ENCODE measurements around the gene MGAT4A. TPM values are rescaled to one million over a fixed set of nuclear protein-coding genes. Genes with fewer than 3 reads are reported as not detected.

The MGAT4A gene
- total and polyA plus RNA-seq, 2 donors (not counting 1 experiment from before 2014, with no cell fraction given): 16.5 to 32.7 TPM

DNA sequence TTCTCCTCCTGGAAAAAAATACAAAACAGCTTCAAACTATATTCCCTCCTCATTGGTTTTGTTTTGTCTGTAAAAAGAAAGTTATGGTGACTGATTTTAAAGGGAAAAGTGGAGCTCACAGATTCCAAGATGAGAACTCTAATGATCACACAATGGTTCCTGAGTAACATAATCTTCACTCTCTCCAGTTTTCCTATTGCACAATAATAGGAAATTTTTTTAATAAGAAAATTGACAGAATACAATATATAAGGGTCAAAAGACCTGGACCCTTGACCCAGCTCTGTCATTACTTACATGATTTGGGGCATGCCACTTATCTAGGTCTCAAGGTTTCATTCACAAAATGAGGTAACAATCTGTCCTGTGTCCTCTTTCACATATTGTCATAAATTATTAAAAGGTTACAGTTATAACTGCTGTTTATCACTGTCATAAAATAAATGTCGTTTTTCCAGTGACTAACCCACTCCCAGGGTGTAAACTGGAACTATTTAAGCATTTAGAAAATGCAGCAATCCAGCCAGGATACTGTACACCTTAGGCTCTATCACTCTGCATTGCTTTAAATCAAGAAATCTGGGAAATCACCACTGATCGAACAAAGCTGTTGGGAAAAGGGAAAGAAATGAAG, 4.1 kb downstream of the MGAT4A start:
- ChIA-PET POLR2A (interaction anchor here (0.5 kb wide), 1 partner anchor 269 kb away, joined by 4 read pairs; no protein-coding TSS in a partner anchor), CTCF (interaction anchor here (1.0 to 1.9 kb wide), 2 partner anchors 22 to 77 kb away, joined by 3 to 5 read pairs; no protein-coding TSS in a partner anchor)
- Histone ChIP-seq H3K4me2 (replicated peaks; ENCODE audit: low read depth, low read length, poor library complexity, severe bottlenecking) (no peak overlapping the region), H3K4me3 (ENCODE audit: control extremely low read depth in 1 of 5, extremely low read depth in 1 of 5, insufficient read depth in 1 of 5, low read depth in 2 of 5, low read length in 4 of 5) (no peak overlapping the region), H2AFZ (ENCODE audit: insufficient read depth, low read depth, low read length, poor library complexity, severe bottlenecking) (no peak overlapping the region), H3K79me2 (ENCODE audit: control insufficient read depth, insufficient read depth, low read length) (peaks cover 21% of the 10 kb centered on the region), H4K20me1 (ENCODE audit: control insufficient read depth, insufficient read depth, low read length, poor library complexity, severe bottlenecking) (no peaks in the 10 kb centered on the region), H3K9me3 (ENCODE audit: control extremely low read depth in 1 of 3, control insufficient read depth in 2 of 3, insufficient read depth in 1 of 3, low read length in 2 of 3) (no peaks in the 10 kb centered on the region), H3K9ac (ENCODE audit: low read length) (no peak overlapping the region), H3K27me3 (replicated peaks in 1 of 4; ENCODE audit: control extremely low read depth in 1 of 4, control insufficient read depth in 3 of 4, insufficient read depth in 4 of 4, low read length in 3 of 4) (no peaks in the 10 kb centered on the region), H3K27ac (ENCODE audit: low read length in 2 of 2) (peak overlapping the region in 1 of 2 donors; percentile 32), H3K4me1 (ENCODE audit: control insufficient read depth in 2 of 2, insufficient read depth in 2 of 2, low read length in 2 of 2) (peaks cover 14 to 24% of the 10 kb centered on the region in 2 donors), H3K36me3 (replicated peaks in 1 of 2; ENCODE audit: control extremely low read depth in 1 of 2, control insufficient read depth in 1 of 2, extremely low read depth in 1 of 2, insufficient read depth in 2 of 2, low read length in 1 of 2) (peaks cover 0 to 5% of the 10 kb centered on the region in 2 experiments)
- no peak for ATAC-seq (ENCODE audit: low read depth)
- Mint-ChIP-seq H3K4me1 (peaks cover 38% of the 10 kb centered on the region), H3K27me3 (no peaks in the 10 kb centered on the region), H3K9me3 (ENCODE audit: insufficient read depth) (no peaks in the 10 kb centered on the region), H3K4me3 (no peak overlapping the region), H3K27ac (peak overlapping the region; percentile 28)
- no CpG with 5 or more reads among the region's 2 CpGs for WGBS (ENCODE audit: insufficient coverage)
- intact Hi-C loops (cut with micrococcal nuclease): no loop called here
- no peak for DNase-seq
- TF ChIP-seq EZH2 (IDR thresholded peaks at IDR 0.05; ENCODE audit: borderline replicate concordance, insufficient read depth, low read depth, low read length, poor library complexity, severe bottlenecking): no peak

DNA sequence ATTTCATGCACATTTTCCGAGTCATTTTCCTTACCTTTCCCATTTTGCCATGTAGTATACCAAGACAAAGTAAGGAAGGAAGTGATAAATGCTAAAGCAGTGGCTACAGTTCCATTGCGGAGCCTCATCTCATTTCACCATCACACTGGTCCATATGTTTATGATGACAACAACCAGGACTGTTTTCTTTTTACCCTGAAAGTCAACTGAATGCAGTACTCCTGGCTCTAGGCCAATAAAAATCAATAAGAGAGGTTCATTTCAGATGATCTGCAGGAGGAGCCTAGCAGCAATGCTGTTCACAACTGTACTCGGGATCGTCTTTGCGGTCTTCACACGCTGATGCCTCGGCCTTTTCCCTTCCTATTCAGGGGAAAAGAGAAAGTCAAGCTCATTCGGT, 4.7 kb downstream of the MGAT4A start:
- Mint-ChIP-seq H3K4me1 (peaks cover 35% of the 10 kb centered on the region), H3K27me3 (no peaks in the 10 kb centered on the region), H3K27ac (peak overlapping the region; percentile 41), H3K4me3 (no peak overlapping the region), H3K9me3 (ENCODE audit: insufficient read depth) (no peaks in the 10 kb centered on the region)
- H3K27me3 ChIP-seq (replicated peaks in 1 of 4; ENCODE audit: control extremely low read depth in 1 of 4, control insufficient read depth in 3 of 4, insufficient read depth in 4 of 4, low read length in 3 of 4): no peaks in the 10 kb centered on the region
- POLR2A ChIA-PET: no interaction called here
- peaks cover 0 to 5% of the 10 kb centered on the region in 2 experiments for H3K36me3 ChIP-seq (replicated peaks in 1 of 2; ENCODE audit: control extremely low read depth in 1 of 2, control insufficient read depth in 1 of 2, extremely low read depth in 1 of 2, insufficient read depth in 2 of 2, low read length in 1 of 2)
- intact Hi-C loops (cut with micrococcal nuclease): no loop called here
- peaks cover 0 to under 1% (median 0%) of the 10 kb centered on the region in 3 donors for H3K9me3 ChIP-seq (ENCODE audit: control extremely low read depth in 1 of 3, control insufficient read depth in 2 of 3, insufficient read depth in 1 of 3, low read length in 2 of 3)
- no peak overlapping the region for H3K4me3 ChIP-seq (ENCODE audit: control extremely low read depth in 1 of 5, extremely low read depth in 1 of 5, insufficient read depth in 1 of 5, low read depth in 2 of 5, low read length in 4 of 5)
- WGBS (ENCODE audit: insufficient coverage): 98% methylated on average over 6 of the region's 8 CpGs
- no peak overlapping the region for H3K9ac ChIP-seq (ENCODE audit: low read length)
- no peak overlapping the region for H2AFZ ChIP-seq (ENCODE audit: insufficient read depth, low read depth, low read length, poor library complexity, severe bottlenecking)
- H3K4me2 ChIP-seq (replicated peaks; ENCODE audit: low read depth, low read length, poor library complexity, severe bottlenecking): no peak overlapping the region
- peak overlapping the region in 1 of 2 donors; percentile 33 for H3K27ac ChIP-seq (ENCODE audit: low read length in 2 of 2)
- TF ChIP-seq EZH2 (IDR thresholded peaks at IDR 0.05; ENCODE audit: borderline replicate concordance, insufficient read depth, low read depth, low read length, poor library complexity, severe bottlenecking): no peak
- TF ChIP-seq, protein P1, sequence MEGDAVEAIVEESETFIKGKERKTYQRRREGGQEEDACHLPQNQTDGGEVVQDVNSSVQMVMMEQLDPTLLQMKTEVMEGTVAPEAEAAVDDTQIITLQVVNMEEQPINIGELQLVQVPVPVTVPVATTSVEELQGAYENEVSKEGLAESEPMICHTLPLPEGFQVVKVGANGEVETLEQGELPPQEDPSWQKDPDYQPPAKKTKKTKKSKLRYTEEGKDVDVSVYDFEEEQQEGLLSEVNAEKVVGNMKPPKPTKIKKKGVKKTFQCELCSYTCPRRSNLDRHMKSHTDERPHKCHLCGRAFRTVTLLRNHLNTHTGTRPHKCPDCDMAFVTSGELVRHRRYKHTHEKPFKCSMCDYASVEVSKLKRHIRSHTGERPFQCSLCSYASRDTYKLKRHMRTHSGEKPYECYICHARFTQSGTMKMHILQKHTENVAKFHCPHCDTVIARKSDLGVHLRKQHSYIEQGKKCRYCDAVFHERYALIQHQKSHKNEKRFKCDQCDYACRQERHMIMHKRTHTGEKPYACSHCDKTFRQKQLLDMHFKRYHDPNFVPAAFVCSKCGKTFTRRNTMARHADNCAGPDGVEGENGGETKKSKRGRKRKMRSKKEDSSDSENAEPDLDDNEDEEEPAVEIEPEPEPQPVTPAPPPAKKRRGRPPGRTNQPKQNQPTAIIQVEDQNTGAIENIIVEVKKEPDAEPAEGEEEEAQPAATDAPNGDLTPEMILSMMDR (IDR thresholded peaks at IDR 0.05): no peak
- peaks cover 11 to 20% of the 10 kb centered on the region in 2 donors for H3K4me1 ChIP-seq (ENCODE audit: control insufficient read depth in 2 of 2, insufficient read depth in 2 of 2, low read length in 2 of 2)
- peaks cover 16% of the 10 kb centered on the region for H3K79me2 ChIP-seq (ENCODE audit: control insufficient read depth, insufficient read depth, low read length)
- no peak for ATAC-seq (ENCODE audit: low read depth)
- no peaks in the 10 kb centered on the region for H4K20me1 ChIP-seq (ENCODE audit: control insufficient read depth, insufficient read depth, low read length, poor library complexity, severe bottlenecking)
- no peak for DNase-seq
- CTCF ChIA-PET: interaction anchor here (1.0 kb wide), 1 partner anchor 77 kb away, joined by 3 read pairs; no protein-coding TSS in a partner anchor
